Thyroid gland (tissue), 4 donors: Measurements from ENCODE around the gene DCAF6.

Experiments used
- POLR2A ChIP-seq, 2 donors: fragments of 450-650 bp; IDR thresholded peaks; one replicate each; pipeline ENCODE4 v1.6.1; 2017; ENCODE audit warnings: antibody characterized with exemption in 2 of 2, mild to moderate bottlenecking in 2 of 2, moderate library complexity in 1 of 2
- TF ChIP-seq, protein P1 (sequence below), 6 experiments: fragments of 200-600 bp in 3 of 6; fragments of 450-650 bp in 3 of 6; sonication (generic) in 3 of 6; IDR thresholded peaks; one replicate each; pipeline ENCODE4 v1.5.1; 2016 to 2019; ENCODE audit warnings: antibody characterized with exemption in 6 of 6, mild to moderate bottlenecking in 2 of 6, inconsistent platforms in 1 of 6, moderate library complexity in 1 of 6

DNA sequence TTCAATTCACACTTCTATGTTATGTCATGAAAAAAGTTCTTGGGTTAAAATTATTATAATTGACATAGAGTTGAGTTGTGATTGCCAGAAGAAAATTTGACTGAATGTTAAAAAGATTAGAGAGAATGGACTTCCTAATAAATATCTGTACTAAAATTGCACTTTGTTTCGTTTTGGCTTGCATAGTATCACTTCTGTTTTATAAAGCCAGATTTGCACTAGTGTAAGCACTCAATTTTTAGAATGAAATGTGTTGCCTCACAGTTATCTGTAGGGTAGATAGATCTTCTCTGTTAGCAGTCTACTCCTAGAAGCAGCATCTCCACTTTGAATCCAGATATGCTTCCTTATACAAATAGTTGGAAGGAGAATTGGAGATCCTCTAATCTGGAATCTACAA is 95.5 kb downstream of the DCAF6 start:
- no peak for TF ChIP-seq POLR2A (IDR thresholded peaks at IDR 0.05)
- TF ChIP-seq, protein P1, sequence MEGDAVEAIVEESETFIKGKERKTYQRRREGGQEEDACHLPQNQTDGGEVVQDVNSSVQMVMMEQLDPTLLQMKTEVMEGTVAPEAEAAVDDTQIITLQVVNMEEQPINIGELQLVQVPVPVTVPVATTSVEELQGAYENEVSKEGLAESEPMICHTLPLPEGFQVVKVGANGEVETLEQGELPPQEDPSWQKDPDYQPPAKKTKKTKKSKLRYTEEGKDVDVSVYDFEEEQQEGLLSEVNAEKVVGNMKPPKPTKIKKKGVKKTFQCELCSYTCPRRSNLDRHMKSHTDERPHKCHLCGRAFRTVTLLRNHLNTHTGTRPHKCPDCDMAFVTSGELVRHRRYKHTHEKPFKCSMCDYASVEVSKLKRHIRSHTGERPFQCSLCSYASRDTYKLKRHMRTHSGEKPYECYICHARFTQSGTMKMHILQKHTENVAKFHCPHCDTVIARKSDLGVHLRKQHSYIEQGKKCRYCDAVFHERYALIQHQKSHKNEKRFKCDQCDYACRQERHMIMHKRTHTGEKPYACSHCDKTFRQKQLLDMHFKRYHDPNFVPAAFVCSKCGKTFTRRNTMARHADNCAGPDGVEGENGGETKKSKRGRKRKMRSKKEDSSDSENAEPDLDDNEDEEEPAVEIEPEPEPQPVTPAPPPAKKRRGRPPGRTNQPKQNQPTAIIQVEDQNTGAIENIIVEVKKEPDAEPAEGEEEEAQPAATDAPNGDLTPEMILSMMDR (IDR thresholded peaks at IDR 0.05) = no peak
